Right lobe of liver (tissue), 6 donors: ENCODE measurements around the gene RAPGEF3. TPM values are rescaled to one million over a fixed set of nuclear protein-coding genes. Genes with fewer than 3 reads are reported as not detected.

Source experiments
- ATAC-seq, 4 donors: fragments of 200-7000 bp; cut with Tn5 transposase; one replicate each; pipeline ENCODE4 v1.9.1; 2020; ENCODE audit warnings: mild to moderate bottlenecking in 4 of 4, moderate library complexity in 4 of 4
- DNase-seq, 3 donors: peaks; one replicate each; pipeline ENCODE4 v3.0.0-alpha.2; 2020
- H3K27ac ChIP-seq, 3 donors: fragments of 200-600 bp; one replicate each; pipeline ENCODE4 v1.8.0; 2022
- H3K27me3 ChIP-seq, 2 donors: fragments of 200-600 bp; one replicate each; pipeline ENCODE4 v1.8.0; 2022
- H3K36me3 ChIP-seq, 4 donors: fragments of 200-600 bp; sonication (generic) in 1 of 4; one replicate each; pipeline versions ENCODE4 v1.5.1 to v1.8.0; 2017 to 2022; ENCODE audit warnings: control low read depth in 1 of 4
- H3K4me1 ChIP-seq, 4 donors: fragments of 200-600 bp; sonication (generic) in 1 of 4; one replicate each; pipeline versions ENCODE4 v1.5.1 to v1.8.0; 2017 to 2022; ENCODE audit warnings: control low read depth in 1 of 4
- H3K4me3 ChIP-seq, 3 donors: fragments of 200-600 bp; one replicate each; pipeline ENCODE4 v1.8.0; 2022
- H3K9me3 ChIP-seq, 4 donors: fragments of 200-600 bp; sonication (generic) in 1 of 4; one replicate each; pipeline versions ENCODE4 v1.5.1 to v1.8.0; 2017 to 2022; ENCODE audit warnings: control low read depth in 1 of 4
- POLR2A ChIP-seq: fragments of 450-650 bp; IDR thresholded peaks from one replicate; pipeline ENCODE4 v1.6.1; 2017; ENCODE audit warnings: antibody characterized with exemption, mild to moderate bottlenecking
- WGBS: methylation state at CpG from one replicate; pipeline ENCODE4 v1.1.6; 2018; ENCODE audit warnings: low coverage, low lambda C conversion rate; ENCODE audit not compliant: insufficient coverage; ENCODE audit errors: missing lambda C conversion rate; 5-methylcytosine and 5-hydroxymethylcytosine counted together
- intact Hi-C, 2 donors: fragments of 100-400 bp; cut with DNase I; formaldehyde crosslinking; loops; one replicate each; pipeline versions ENCODE4 v1.11.2 to v1.14.1; 2022
- total RNA-seq, 6 experiments: library from RNA; depleted of rRNA in 2 of 6; stranded (reverse); fragments of >200 nt in 2 of 6; fragmentation: NEBNext Ultra II Directional in 3 of 6; extraction: Animal tissue kit (Norgen Biotek cat#: 25700) in 3 of 6; gene quantifications; one replicate each; pipeline versions ENCODE4 v1.1.0 to v1.2.4, GENCODE V29; 2016 to 2023
- TF ChIP-seq, protein P1 (sequence below), 4 donors: fragments of 200-600 bp in 3 of 4; fragments of 450-650 bp in 1 of 4; IDR thresholded peaks; one replicate each; pipeline versions ENCODE4 v1.5.1 to v1.8.0; 2016 to 2022; ENCODE audit warnings: antibody characterized with exemption in 4 of 4, mild to moderate bottlenecking in 2 of 4
- donor health status: DM: no; HTN: yes; CAD: no.
- donor health status: DM: no; HTN: no; CAD: no.
- donor health status: DM: no; HTN: no; CAD: no.
- donor health status: DM: no; HTN: yes; CAD: no.
- donor health status: DM: no; HTN: yes; CAD: no.

Gene RAPGEF3
- total RNA-seq, 6 experiments from 2014 or later, result 0.81 to 4.6 (median 2.6) TPM

DNA sequence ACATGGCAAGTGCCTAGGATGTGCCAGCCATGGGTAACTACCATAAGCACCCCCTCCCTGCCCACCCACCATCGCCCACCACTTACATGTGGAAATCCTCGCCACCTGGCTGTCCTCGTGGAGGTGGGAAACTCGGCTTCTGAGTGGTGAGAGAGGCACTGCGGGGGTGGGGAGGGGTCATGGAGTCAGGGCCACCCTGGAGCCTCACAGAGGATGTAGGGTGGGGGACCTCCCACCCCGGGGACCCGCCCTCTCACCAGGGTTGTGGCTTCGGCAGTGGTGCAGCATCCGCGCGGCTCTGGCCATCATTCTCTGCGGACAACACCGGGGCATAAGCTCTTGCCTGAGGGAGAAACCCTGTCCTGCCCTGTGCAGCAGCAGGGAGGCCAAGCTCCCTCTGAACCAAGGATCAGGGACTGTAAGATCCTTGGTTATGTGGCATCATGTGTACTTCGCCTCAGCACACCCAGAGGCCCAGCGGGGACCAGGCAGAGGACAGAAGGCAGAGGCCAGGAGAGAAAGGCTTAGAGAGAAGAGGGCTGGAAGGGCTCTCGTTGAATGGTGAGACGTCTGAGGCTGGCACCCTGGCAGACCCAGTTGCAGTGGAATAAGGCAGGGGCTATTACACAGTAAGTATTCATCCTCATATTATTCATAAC, 20.6 kb downstream of the RAPGEF3 start:
- DNase-seq (no peak), ATAC-seq (no peak)
- Histone ChIP-seq H3K4me1 (peaks cover 0 to 19% (median 8%) of the 10 kb centered on the region in 4 donors), H3K27ac (no peak overlapping the region), H3K36me3 (no peaks in the 10 kb centered on the region), H3K27me3 (no peaks in the 10 kb centered on the region), H3K4me3 (no peak overlapping the region), H3K9me3 (no peaks in the 10 kb centered on the region)
- WGBS, result 64% methylated on average over 5 of the region's 17 CpGs
- no peak for TF ChIP-seq POLR2A
- TF ChIP-seq, protein P1, sequence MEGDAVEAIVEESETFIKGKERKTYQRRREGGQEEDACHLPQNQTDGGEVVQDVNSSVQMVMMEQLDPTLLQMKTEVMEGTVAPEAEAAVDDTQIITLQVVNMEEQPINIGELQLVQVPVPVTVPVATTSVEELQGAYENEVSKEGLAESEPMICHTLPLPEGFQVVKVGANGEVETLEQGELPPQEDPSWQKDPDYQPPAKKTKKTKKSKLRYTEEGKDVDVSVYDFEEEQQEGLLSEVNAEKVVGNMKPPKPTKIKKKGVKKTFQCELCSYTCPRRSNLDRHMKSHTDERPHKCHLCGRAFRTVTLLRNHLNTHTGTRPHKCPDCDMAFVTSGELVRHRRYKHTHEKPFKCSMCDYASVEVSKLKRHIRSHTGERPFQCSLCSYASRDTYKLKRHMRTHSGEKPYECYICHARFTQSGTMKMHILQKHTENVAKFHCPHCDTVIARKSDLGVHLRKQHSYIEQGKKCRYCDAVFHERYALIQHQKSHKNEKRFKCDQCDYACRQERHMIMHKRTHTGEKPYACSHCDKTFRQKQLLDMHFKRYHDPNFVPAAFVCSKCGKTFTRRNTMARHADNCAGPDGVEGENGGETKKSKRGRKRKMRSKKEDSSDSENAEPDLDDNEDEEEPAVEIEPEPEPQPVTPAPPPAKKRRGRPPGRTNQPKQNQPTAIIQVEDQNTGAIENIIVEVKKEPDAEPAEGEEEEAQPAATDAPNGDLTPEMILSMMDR (IDR thresholded peaks at IDR 0.05), result no peak
- intact Hi-C loops, result no loop called here

- 25% methylated on average over 11 of the region's 19 CpGs for WGBS
These were observed 21.6 kb downstream of the RAPGEF3 start for GRCh38 chr12:47736877-47737676.

DNA sequence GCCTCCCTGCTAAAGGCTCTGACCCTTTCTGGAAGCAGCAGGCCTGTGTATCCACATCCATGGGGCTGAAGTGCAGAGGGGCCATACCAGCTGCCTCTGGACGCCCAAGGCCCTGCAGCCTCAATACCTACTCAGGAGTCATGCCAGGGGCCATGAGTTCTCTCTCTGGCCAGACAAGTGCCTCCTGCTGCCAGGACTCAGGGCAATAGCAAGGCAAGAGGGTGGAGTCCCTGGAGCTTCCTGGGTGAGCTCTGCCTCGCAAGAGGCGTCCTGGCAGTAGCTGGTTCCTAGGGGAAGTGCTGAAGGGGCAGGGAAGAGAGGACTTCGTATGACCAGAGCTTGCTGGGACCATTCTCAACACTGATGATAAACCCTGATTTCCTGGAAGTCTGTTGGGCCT, 22.5 kb downstream of the RAPGEF3 start:
- Histone ChIP-seq H3K27ac (peak overlapping the region in 2 of 3 donors; percentile 6 to 28), H3K4me1 (peaks cover 0 to 19% (median 8%) of the 10 kb centered on the region in 4 donors), H3K4me3 (no peak overlapping the region), H3K9me3 (no peaks in the 10 kb centered on the region), H3K27me3 (no peaks in the 10 kb centered on the region), H3K36me3 (no peaks in the 10 kb centered on the region)
- no CpG with 5 or more reads among the region's 4 CpGs for WGBS
- TF ChIP-seq, protein P1 (IDR thresholded peaks at IDR 0.05), result no peak
- no peak for TF ChIP-seq POLR2A
- DNase-seq (no peak), ATAC-seq (no peak)
- intact Hi-C loops, result no loop called here

More at GRCh38 chr12:47736877-47737676, 21.6 kb downstream of the RAPGEF3 start:
- peaks cover 0 to 19% (median 8%) of the 10 kb centered on the region in 4 donors for H3K4me1 ChIP-seq
- TF ChIP-seq, protein P1 (IDR thresholded peaks at IDR 0.05), result no peak
- no peak for TF ChIP-seq POLR2A
- H3K27me3 ChIP-seq, result no peaks in the 10 kb centered on the region
- no peaks in the 10 kb centered on the region for H3K9me3 ChIP-seq
- peak; percentile 84 to 92 (median 89) for DNase-seq
- peak overlapping the region in 2 of 3 donors; percentile 6 to 28 for H3K27ac ChIP-seq
- no peak overlapping the region for H3K4me3 ChIP-seq
- peak; percentile 85 to 91 (median 88) for ATAC-seq
- H3K36me3 ChIP-seq, result no peaks in the 10 kb centered on the region
- intact Hi-C loops, result no loop called here

DNA sequence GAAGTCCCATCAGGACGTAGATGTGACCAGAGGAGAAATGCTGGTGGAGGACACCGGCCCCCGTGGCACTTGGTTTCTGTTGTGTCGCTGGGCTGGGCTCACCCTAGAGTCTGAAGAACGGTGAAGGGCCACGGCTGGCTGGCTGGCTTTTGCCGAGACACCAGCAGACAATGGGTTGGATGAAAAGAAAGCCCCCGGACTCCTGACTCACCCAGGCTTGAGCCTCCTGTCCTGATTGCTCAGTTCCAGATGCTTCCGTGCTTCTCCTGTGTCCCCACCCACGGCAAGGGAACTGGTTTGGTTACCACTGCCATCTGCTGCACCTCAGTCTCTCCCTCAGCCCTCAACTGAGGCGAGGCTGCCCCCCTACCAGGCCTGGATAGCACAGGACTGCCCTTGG, 23.0 kb downstream of the RAPGEF3 start:
- Histone ChIP-seq H3K4me3 (no peak overlapping the region), H3K27me3 (no peaks in the 10 kb centered on the region), H3K9me3 (no peaks in the 10 kb centered on the region), H3K4me1 (peaks cover 0 to 19% (median 8%) of the 10 kb centered on the region in 4 donors), H3K27ac (no peak overlapping the region), H3K36me3 (no peaks in the 10 kb centered on the region)
- 88% methylated on average over 3 of the region's 11 CpGs for WGBS
- TF ChIP-seq POLR2A, result no peak
- TF ChIP-seq, protein P1 (IDR thresholded peaks at IDR 0.05), result no peak
- ATAC-seq, result no peak
- intact Hi-C loops, result no loop called here
- DNase-seq, result no peak
